Panc1 (cell line): ENCODE measurements around the gene RNASET2. TPM values are rescaled to one million over a fixed set of nuclear protein-coding genes. Genes with fewer than 3 reads are reported as not detected.

Experiments
- ATAC-seq: fragments of 200-7000 bp; cut with Tn5 transposase; 2 replicates; pipeline ENCODE4 v1.9.1; 2020; ENCODE audit warnings: mild to moderate bottlenecking, moderate library complexity
- BruUV-seq: library from RNA; stranded (reverse); fragments of 400-500 nt; replicated peaks from 2 replicates; lab custom pipeline; 2021; lab: Mats Ljungman, UMichigan
- CTCF ChIA-PET: fragments of 300-600 bp; sonication (Branson Sonifier 250); formaldehyde crosslinking; loops from one replicate; lab custom pipeline; 2022; ENCODE audit warnings: antibody characterized with exemption; lab: Charles Lee
- POLR2A ChIA-PET: fragments of 300-600 bp; sonication (Branson Sonifier 250); formaldehyde crosslinking; loops from one replicate; lab custom pipeline; 2022; ENCODE audit warnings: antibody characterized with exemption; lab: Charles Lee
- DNase-seq: peaks from one replicate; pipeline ENCODE4 v3.0.0-alpha.2; 2010; ENCODE audit warnings: low read depth, low spot score
- H3K27ac ChIP-seq: 2 replicates; pipeline ENCODE4 v1.5.1; 2011; ENCODE audit warnings: mild to moderate bottlenecking, low read length, inconsistent platforms
- H3K27me3 ChIP-seq: fragments of 200-500 bp; sonication (Bioruptor generic); 2 replicates; pipeline ENCODE4 v1.6.0; 2014; ENCODE audit warnings: low read length, inconsistent platforms; ENCODE audit not compliant: control insufficient read depth, insufficient read depth
- H3K36me3 ChIP-seq: fragments of 200-500 bp; sonication (Bioruptor generic); 2 replicates; pipeline ENCODE4 v1.5.1; 2014; ENCODE audit warnings: inconsistent platforms, mild to moderate bottlenecking, low read length, moderate library complexity; ENCODE audit not compliant: control insufficient read depth, insufficient read depth
- H3K4me1 ChIP-seq: 2 replicates; pipeline ENCODE4 v1.5.1; 2011; ENCODE audit warnings: inconsistent platforms, mild to moderate bottlenecking, low read length, moderate library complexity; ENCODE audit not compliant: control insufficient read depth, insufficient read depth
- H3K4me3 ChIP-seq, 2 experiments: 2 replicates each; pipeline ENCODE4 v1.5.1; 2011 to 2012; ENCODE audit warnings: low read depth in 2 of 2, low read length in 2 of 2, mild to moderate bottlenecking in 2 of 2, inconsistent platforms in 1 of 2, moderate library complexity in 1 of 2
- H3K9me3 ChIP-seq: fragments of 200-500 bp; sonication (Bioruptor generic); 2 replicates; pipeline ENCODE4 v1.5.1; 2014; ENCODE audit warnings: low read depth, mild to moderate bottlenecking, inconsistent platforms, low read length, moderate library complexity; ENCODE audit not compliant: control insufficient read depth, insufficient read depth
- CTCF ChIP-seq: fragments of 450-650 bp; IDR thresholded peaks from 2 replicates; pipeline ENCODE4 v1.5.1; 2017; ENCODE audit warnings: mild to moderate bottlenecking
- POLR2AphosphoS5 ChIP-seq: IDR thresholded peaks from 2 replicates; pipeline ENCODE4 v1.6.1; 2012; ENCODE audit warnings: mild to moderate bottlenecking, low read depth, low read length, moderate library complexity
- REST ChIP-seq, 2 experiments: IDR thresholded peaks; 2 replicates each; pipeline ENCODE4 v1.6.1; 2011 to 2012; ENCODE audit warnings: low read depth in 2 of 2, control low read depth in 1 of 2, low read length in 1 of 2, mild to moderate bottlenecking in 1 of 2, moderate library complexity in 1 of 2; ENCODE audit not compliant: insufficient read depth in 1 of 2
- SIN3A ChIP-seq: IDR thresholded peaks from 2 replicates; pipeline ENCODE4 v1.6.1; 2012; ENCODE audit warnings: low read depth, mild to moderate bottlenecking, low read length, moderate library complexity, borderline replicate concordance; ENCODE audit not compliant: insufficient read depth
- TCF7L2 ChIP-seq: IDR thresholded peaks from 2 replicates; pipeline ENCODE4 v1.6.1; 2011; ENCODE audit warnings: mild to moderate bottlenecking, low read depth, low read length, inconsistent platforms
- in situ Hi-C: cut with HindIII; loops from 2 replicates; pipeline ENCODE4 v1.10.0; 2016; ENCODE audit warnings: low sequenced_read_pairs, low pct_unique_long_range_greater_than_20kb
- intact Hi-C: fragments of 100-400 bp; cut with micrococcal nuclease; formaldehyde crosslinking; loops from one replicate; pipeline ENCODE4 v1.10.0; 2022; ENCODE audit not compliant: unreplicated experiment
- total RNA-seq: library from RNA; stranded (reverse); gene quantifications from one replicate; pipeline ENCODE4 v1.2.1, GENCODE V29; 2021; ENCODE audit not compliant: unreplicated experiment

Gene RNASET2
- total RNA-seq, 1 experiment from 2014 or later, result 9.7 TPM

GRCh38 chr6:166902211-166902755, 54.1 kb downstream of the RNASET2 start:
- no peaks in the 10 kb centered on the region for H3K4me1 ChIP-seq
- no peak overlapping the region for H3K4me3 ChIP-seq
- peaks cover 4% of the 10 kb centered on the region; the same call in 1 of the 2 replicates for H3K27me3 ChIP-seq
- ChIA-PET POLR2A (no interaction called here), CTCF (no interaction called here)
- no peaks in the 10 kb centered on the region for H3K36me3 ChIP-seq
- ATAC-seq (peak; percentile 29; the same call in 1 of the 2 replicates), DNase-seq (no peak)
- H3K27ac ChIP-seq, result no peak overlapping the region
- BruUV-seq, result no TSS peak
- no peak for TF ChIP-seq CTCF
- no peak for TF ChIP-seq POLR2AphosphoS5
- no peak for TF ChIP-seq SIN3A
- no peak for TF ChIP-seq TCF7L2
- no peak for TF ChIP-seq REST (IDR thresholded peaks at IDR 0.05; ENCODE audit: insufficient read depth in 1 of 2, low read depth in 2 of 2, low read length in 1 of 2)
- in situ Hi-C loops, result no loop called here
- intact Hi-C loops, result no loop called here
- no peaks in the 10 kb centered on the region for H3K9me3 ChIP-seq

- BruUV-seq, result no TSS peak
- DNase-seq (no peak), ATAC-seq (no peak)
- Histone ChIP-seq H3K4me1 (no peaks in the 10 kb centered on the region), H3K27ac (no peak overlapping the region), H3K4me3 (no peak overlapping the region), H3K36me3 (no peaks in the 10 kb centered on the region), H3K9me3 (no peaks in the 10 kb centered on the region), H3K27me3 (peaks cover 4% of the 10 kb centered on the region; the same call in 1 of the 2 replicates)
- intact Hi-C loops, result no loop called here
- in situ Hi-C loops, result no loop called here
- TF ChIP-seq CTCF (no peak), POLR2AphosphoS5 (no peak), REST (IDR thresholded peaks at IDR 0.05; ENCODE audit: insufficient read depth in 1 of 2, low read depth in 2 of 2, low read length in 1 of 2) (no peak), SIN3A (no peak), TCF7L2 (no peak)
- POLR2A ChIA-PET, result no interaction called here
- CTCF ChIA-PET, result no interaction called here
These were observed 54.7 kb downstream of the RNASET2 start for GRCh38 chr6:166901626-166902025.
